GM12878 (cell line): ENCODE data around the gene ANXA10. TPM values are rescaled to one million over a fixed set of nuclear protein-coding genes. Genes with fewer than 3 reads are reported as not detected.

Experiments
- ATAC-seq: fragments of 200-7000 bp; cut with Tn5 transposase; 3 replicates; pipeline ENCODE4 v1.9.1; 2020; ENCODE audit warnings: mild to moderate bottlenecking, moderate library complexity
- BruUV-seq: library from RNA; stranded (reverse); fragments of 400-500 nt; replicated peaks from 2 replicates; lab custom pipeline; 2021; lab: Mats Ljungman, UMichigan
- CTCF ChIA-PET: fragments of 300-600 bp; sonication (Branson Sonifier 250); formaldehyde crosslinking; extraction: SDS; loops from one replicate; lab custom pipeline; 2021; ENCODE audit warnings: inconsistent platforms; lab: Yijun Ruan, JAX
- POLR2A ChIA-PET: fragments of 350-600 bp; formaldehyde crosslinking; extraction: SDS; loops from one replicate; lab custom pipeline; 2021; ENCODE audit warnings: inconsistent platforms; lab: Charles Lee
- RAD21 ChIA-PET: fragments of 300-600 bp; sonication (Branson Sonifier 250); formaldehyde crosslinking; loops from one replicate; lab custom pipeline; 2023; ENCODE audit warnings: antibody characterized with exemption; ENCODE audit not compliant: unreplicated experiment; lab: Charles Lee
- SMC1A ChIA-PET: fragments of 300-600 bp; sonication (Branson Sonifier 250); formaldehyde crosslinking; loops from one replicate; lab custom pipeline; 2023; ENCODE audit not compliant: unreplicated experiment, uncharacterized antibody; lab: Charles Lee
- DNase-seq: peaks from one replicate; pipeline ENCODE4 v3.0.0-alpha.2; 2011; ENCODE audit warnings: low read depth, low spot score
- FAIRE-seq: peaks from 3 replicates; lab custom pipeline; 2011; peaks lifted over from hg19 to GRCh38; lab: Jason Lieb, UNC
- H2AFZ ChIP-seq: 2 replicates; pipeline ENCODE4 v1.6.0; 2011; ENCODE audit warnings: low read depth, low read length, control low read depth; ENCODE audit not compliant: control insufficient read depth
- H3K27ac ChIP-seq: 2 replicates; pipeline ENCODE4 v1.5.1; 2011; ENCODE audit warnings: control low read depth; ENCODE audit not compliant: control insufficient read depth, insufficient read depth
- H3K27me3 ChIP-seq, 2 experiments: replicated peaks in 1 of 2; 2 replicates each; pipeline versions ENCODE4 v1.6.0 to v1.6.1; 2011; ENCODE audit warnings: low read length in 1 of 2; ENCODE audit not compliant: control insufficient read depth in 2 of 2, insufficient read depth in 2 of 2
- H3K36me3 ChIP-seq, 2 experiments: 2 replicates each; pipeline ENCODE4 v1.5.1; 2011; ENCODE audit warnings: low read length in 1 of 2; ENCODE audit not compliant: control insufficient read depth in 2 of 2, insufficient read depth in 2 of 2
- H3K4me1 ChIP-seq: 2 replicates; pipeline ENCODE4 v1.6.1; 2011; ENCODE audit warnings: mild to moderate bottlenecking, low read length, moderate library complexity, mixed read lengths; ENCODE audit not compliant: control insufficient read depth, insufficient read depth
- H3K4me2 ChIP-seq: 2 replicates; pipeline ENCODE4 v1.6.0; 2011; ENCODE audit warnings: control low read depth; ENCODE audit not compliant: control insufficient read depth, insufficient read depth
- H3K4me3 ChIP-seq: fragments of 200-600 bp; sonication (generic); 2 replicates; pipeline ENCODE4 v1.5.1; 2016
- H3K79me2 ChIP-seq: 2 replicates; pipeline ENCODE4 v1.6.0; 2011; ENCODE audit warnings: low read length; ENCODE audit not compliant: control insufficient read depth, insufficient read depth
- H3K9ac ChIP-seq: 2 replicates; pipeline ENCODE4 v1.8.0; 2011; ENCODE audit warnings: low read length, control low read depth, mixed read lengths; ENCODE audit not compliant: control insufficient read depth, insufficient read depth
- H3K9me3 ChIP-seq: replicated peaks from 3 replicates; pipeline ENCODE4 v1.5.1; 2011; ENCODE audit warnings: mild to moderate bottlenecking, low read length; ENCODE audit not compliant: control insufficient read depth, insufficient read depth
- H4K20me1 ChIP-seq: 2 replicates; pipeline ENCODE4 v1.6.0; 2011; ENCODE audit not compliant: control insufficient read depth, insufficient read depth
- BACH1 ChIP-seq: fragments of 450-650 bp; IDR thresholded peaks from 2 replicates; pipeline ENCODE4 v1.6.1; 2017; ENCODE audit warnings: mild to moderate bottlenecking, borderline replicate concordance
- BCL11A ChIP-seq: IDR thresholded peaks from 2 replicates; pipeline ENCODE4 v1.6.1; 2011; ENCODE audit warnings: low read depth, low read length
- CHD2 ChIP-seq: IDR thresholded peaks from 2 replicates; pipeline ENCODE4 v1.6.1; 2011; ENCODE audit warnings: low read depth, low read length, improper control_type of control experiment, borderline replicate concordance
- FOXM1 ChIP-seq: IDR thresholded peaks from 2 replicates; pipeline ENCODE4 v1.6.1; 2012; ENCODE audit warnings: low read depth, mild to moderate bottlenecking, inconsistent platforms, low read length, moderate library complexity
- JUND ChIP-seq: IDR thresholded peaks from 2 replicates; pipeline ENCODE4 v1.6.1; 2012; ENCODE audit warnings: low read depth, mild to moderate bottlenecking, low read length, improper control_type of control experiment, moderate library complexity
- MEF2A ChIP-seq: IDR thresholded peaks from 2 replicates; pipeline ENCODE4 v1.6.1; 2011; ENCODE audit warnings: low read depth, mild to moderate bottlenecking, low read length, moderate library complexity; ENCODE audit not compliant: insufficient read depth
- NBN ChIP-seq: fragments of 450-650 bp; IDR thresholded peaks from 2 replicates; pipeline ENCODE4 v1.6.1; 2016
- PAX8 ChIP-seq: fragments of 450-650 bp; IDR thresholded peaks from 2 replicates; pipeline ENCODE4 v1.6.1; 2017; ENCODE audit warnings: mild to moderate bottlenecking, moderate library complexity
- PML ChIP-seq: IDR thresholded peaks from 2 replicates; pipeline ENCODE4 v1.6.1; 2012; ENCODE audit warnings: low read length, inconsistent platforms
- RAD51 ChIP-seq: fragments of 450-650 bp; IDR thresholded peaks from 2 replicates; pipeline ENCODE4 v1.6.1; 2016; ENCODE audit warnings: moderate library complexity, mild to moderate bottlenecking, inconsistent platforms
- RUNX3 ChIP-seq: IDR thresholded peaks from 2 replicates; pipeline ENCODE4 v1.6.1; 2012; ENCODE audit warnings: low read length, inconsistent platforms
- SMAD1 ChIP-seq: fragments of 450-650 bp; IDR thresholded peaks from 2 replicates; pipeline ENCODE4 v1.6.1; 2018; ENCODE audit warnings: mild to moderate bottlenecking, low read depth; ENCODE audit not compliant: partially characterized antibody
- SMC3 ChIP-seq: IDR thresholded peaks from 2 replicates; pipeline ENCODE4 v1.6.1; 2011; ENCODE audit warnings: low read length, improper control_type of control experiment, borderline replicate concordance
- SPI1 ChIP-seq: IDR thresholded peaks from 2 replicates; pipeline ENCODE4 v1.6.1; 2011; ENCODE audit warnings: low read depth, mild to moderate bottlenecking, low read length, moderate library complexity, borderline replicate concordance; ENCODE audit not compliant: insufficient read depth
- ZBED1 ChIP-seq: IDR thresholded peaks from 2 replicates; pipeline ENCODE4 v1.6.1; 2016; ENCODE audit warnings: borderline replicate concordance
- in situ Hi-C: fragments of 300-500 bp; cut with MboI; formaldehyde crosslinking; loops from 9 replicates; pipeline ENCODE4 v1.14.3; 2018; ENCODE audit warnings: mixed read lengths
- intact Hi-C: fragments of 100-400 bp; cut with micrococcal nuclease; formaldehyde crosslinking; loops from one replicate; pipeline ENCODE4 v1.14.2; 2022; ENCODE audit not compliant: unreplicated experiment
- polyA plus RNA-seq, 11 experiments: library from polyadenylated mRNA; depleted of rRNA in 4 of 11; unstranded in 6 of 11; stranded (reverse) in 5 of 11; fragments of >200 nt; fragmentation: Nextera tagmentation in 4 of 11; fragmentation: Illumina TruSeq in 1 of 11; extraction: Ambion mirVana in 4 of 11; extraction: Trizol in 1 of 11; gene quantifications; 1 replicate in 1 of 11; 2 replicates in 10 of 11; pipeline versions ENCODE4 v1.2.1 to v1.2.3, GENCODE V29; 2011 to 2016; ENCODE audit warnings: inconsistent platforms in 2 of 11, missing spikeins in 2 of 11, low read depth in 1 of 11
- total RNA-seq, 4 experiments: library from RNA; depleted of rRNA in 3 of 4; stranded (reverse); fragments of >200 nt in 3 of 4; fragmentation: Illumina TruSeq in 1 of 4; extraction: Trizol in 1 of 4; gene quantifications; 2 replicates each; pipeline versions ENCODE4 v1.2.1 to v1.2.3, GENCODE V29; 2013 to 2021
- TF ChIP-seq, protein P1 (sequence below): fragments of 450-650 bp; IDR thresholded peaks from 2 replicates; pipeline ENCODE4 v1.6.1; 2014; ENCODE audit warnings: mild to moderate bottlenecking

ANXA10 gene
- total and polyA plus RNA-seq, 10 of the 15 experiments (the other 5 are each of a cell fraction or from before 2014, with no cell fraction given): not detected

GRCh38 chr4:168197926-168198325, 105.6 kb downstream of the ANXA10 start:
- H3K27ac ChIP-seq: no peak overlapping the region
- POLR2A ChIA-PET: no interaction called here
- no peaks in the 10 kb centered on the region for H3K36me3 ChIP-seq
- TF ChIP-seq RAD51: no peak
- no peak for TF ChIP-seq NBN
- TF ChIP-seq BACH1: no peak
- no peak for TF ChIP-seq PML
- TF ChIP-seq JUND: no peak
- TF ChIP-seq FOXM1: no peak
- no peak for TF ChIP-seq SMAD1
- TF ChIP-seq PAX8: no peak
- TF ChIP-seq CHD2: no peak
- no peak for TF ChIP-seq ZBED1
- no peak for TF ChIP-seq BCL11A
- TF ChIP-seq RUNX3: no peak
- TF ChIP-seq, protein P1, sequence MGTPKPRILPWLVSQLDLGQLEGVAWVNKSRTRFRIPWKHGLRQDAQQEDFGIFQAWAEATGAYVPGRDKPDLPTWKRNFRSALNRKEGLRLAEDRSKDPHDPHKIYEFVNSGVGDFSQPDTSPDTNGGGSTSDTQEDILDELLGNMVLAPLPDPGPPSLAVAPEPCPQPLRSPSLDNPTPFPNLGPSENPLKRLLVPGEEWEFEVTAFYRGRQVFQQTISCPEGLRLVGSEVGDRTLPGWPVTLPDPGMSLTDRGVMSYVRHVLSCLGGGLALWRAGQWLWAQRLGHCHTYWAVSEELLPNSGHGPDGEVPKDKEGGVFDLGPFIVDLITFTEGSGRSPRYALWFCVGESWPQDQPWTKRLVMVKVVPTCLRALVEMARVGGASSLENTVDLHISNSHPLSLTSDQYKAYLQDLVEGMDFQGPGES: no peak
- TF ChIP-seq SPI1: no peak
- no peak for TF ChIP-seq SMC3
- TF ChIP-seq MEF2A: no peak
- TF ChIP-seq, all 136 proteins: peak for 0
- FAIRE-seq (no peak), DNase-seq (no peak), ATAC-seq (no peak)
- Histone ChIP-seq H3K27me3 (no peaks in the 10 kb centered on the region), H4K20me1 (no peaks in the 10 kb centered on the region), H2AFZ (no peak overlapping the region), H3K4me2 (no peak overlapping the region), H3K9me3 (peaks cover 1% of the 10 kb centered on the region; the same call in 1 of the 3 replicates), H3K4me1 (no peaks in the 10 kb centered on the region), H3K79me2 (no peaks in the 10 kb centered on the region), H3K4me3 (no peak overlapping the region), H3K9ac (no peak overlapping the region)
- RAD21 ChIA-PET: no interaction called here
- CTCF ChIA-PET: interaction anchor here (1.6 kb wide), 1 partner anchor 12 kb away, joined by 3 read pairs; no protein-coding TSS in a partner anchor
- in situ Hi-C loops (no loop called here), intact Hi-C loops (no loop called here)
- SMC1A ChIA-PET: interaction anchor here (0.6 kb wide), 1 partner anchor 253 kb away, joined by 3 read pairs; no protein-coding TSS in a partner anchor
- no TSS peak for BruUV-seq
